NCI-H748 (cell line): ENCODE data around the gene AGO1.
"Not testable (repeated sequence)": the region's sequence is repeated elsewhere in the genome, so short reads cannot be mapped to it uniquely, and the experiment has no call there.

ENCODE experiments used
- DNase-seq: peaks from one replicate; lab custom pipeline; 2025; ENCODE audit not compliant: unreplicated experiment; lab: John Stamatoyannopoulos, UW

Gene AGO1

GRCh38 chr1:35915693-35916092 lies 32.7 kb downstream of the AGO1 start:
- DNase-seq = no peak

DNA sequence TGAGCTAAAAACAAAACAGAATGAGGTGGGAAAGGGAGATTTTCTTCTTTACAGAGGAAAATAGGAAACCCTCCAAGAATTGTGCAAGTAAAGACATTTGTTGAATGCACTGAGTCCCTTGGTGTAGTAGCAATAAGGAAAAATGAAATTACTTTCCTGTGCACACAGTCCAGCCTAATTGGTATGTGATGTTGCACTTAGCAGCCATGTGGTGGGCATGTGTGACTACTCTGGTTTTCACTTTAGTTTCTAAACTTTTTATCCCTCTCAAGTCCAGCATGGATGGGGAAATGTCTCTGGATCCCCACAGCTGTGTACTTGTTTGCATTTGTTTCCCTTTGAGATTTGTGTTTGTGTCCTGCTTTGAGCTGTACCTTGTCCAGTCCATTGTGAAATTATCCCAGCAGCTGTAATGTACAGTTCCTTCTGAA lies 40.8 kb downstream of the AGO1 start:
- no peak for DNase-seq

GRCh38 chr1:35924838-35925237 lies 41.8 kb downstream of the AGO1 start:
- no peak for DNase-seq

GRCh38 chr1:35925741-35926140 lies 42.7 kb downstream of the AGO1 start:
- DNase-seq = no peak

- no peak for DNase-seq
Measured at GRCh38 chr1:35927472-35927871, 44.5 kb downstream of the AGO1 start.

GRCh38 chr1:35929730-35930592 lies 47.0 kb downstream of the AGO1 start:
- peak; percentile 55 for DNase-seq

DNA sequence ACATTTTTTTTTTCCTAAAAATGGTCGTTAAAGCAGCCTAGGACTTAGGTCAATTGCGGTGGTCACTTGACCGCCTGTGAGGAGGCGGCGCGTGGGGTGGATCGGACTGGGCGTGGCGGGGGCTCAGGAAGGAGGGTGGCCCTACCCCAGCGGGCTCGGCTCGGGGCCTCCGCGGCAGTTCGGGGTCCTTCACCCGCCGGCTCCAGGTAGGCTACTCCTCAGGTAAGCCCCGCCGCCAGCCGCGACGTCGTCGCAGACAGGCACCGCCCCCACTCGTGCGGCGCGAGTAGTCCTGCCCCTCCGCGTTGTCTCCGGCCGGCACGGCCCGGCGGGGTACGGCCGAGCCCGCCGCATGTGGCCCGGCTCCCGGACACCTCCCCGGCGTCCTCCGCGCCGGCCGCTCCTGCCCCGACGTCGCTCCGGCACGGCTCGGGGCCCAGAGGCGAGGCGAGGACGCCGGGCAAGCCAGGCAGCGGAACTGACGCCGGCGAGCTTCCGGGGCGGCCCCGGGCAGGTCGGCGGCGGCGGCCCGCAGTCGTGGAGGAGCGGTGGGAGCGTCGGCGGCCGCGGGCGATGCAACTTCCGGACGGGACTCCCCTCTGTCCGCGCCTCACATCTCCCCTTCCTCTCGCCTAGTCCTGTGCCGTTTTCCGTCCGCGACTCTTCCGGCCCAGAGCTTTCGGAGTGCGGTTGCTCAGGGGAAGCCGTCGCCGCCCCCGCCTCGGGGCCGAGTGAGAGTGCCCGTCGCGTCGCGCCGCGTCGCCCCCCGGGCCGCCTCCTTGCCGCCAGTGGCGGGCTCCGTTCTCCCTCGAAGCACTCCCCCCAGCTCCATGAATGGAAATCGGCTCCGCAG lies 47.8 kb downstream of the AGO1 start, which contains the start of gene AGO3:
AGO3 (plus strand) TSS at position 513 of the 853 bp plus-strand sequence; CDS start at position 835, 322 bp downstream.
- peak; percentile 86 for DNase-seq

DNA sequence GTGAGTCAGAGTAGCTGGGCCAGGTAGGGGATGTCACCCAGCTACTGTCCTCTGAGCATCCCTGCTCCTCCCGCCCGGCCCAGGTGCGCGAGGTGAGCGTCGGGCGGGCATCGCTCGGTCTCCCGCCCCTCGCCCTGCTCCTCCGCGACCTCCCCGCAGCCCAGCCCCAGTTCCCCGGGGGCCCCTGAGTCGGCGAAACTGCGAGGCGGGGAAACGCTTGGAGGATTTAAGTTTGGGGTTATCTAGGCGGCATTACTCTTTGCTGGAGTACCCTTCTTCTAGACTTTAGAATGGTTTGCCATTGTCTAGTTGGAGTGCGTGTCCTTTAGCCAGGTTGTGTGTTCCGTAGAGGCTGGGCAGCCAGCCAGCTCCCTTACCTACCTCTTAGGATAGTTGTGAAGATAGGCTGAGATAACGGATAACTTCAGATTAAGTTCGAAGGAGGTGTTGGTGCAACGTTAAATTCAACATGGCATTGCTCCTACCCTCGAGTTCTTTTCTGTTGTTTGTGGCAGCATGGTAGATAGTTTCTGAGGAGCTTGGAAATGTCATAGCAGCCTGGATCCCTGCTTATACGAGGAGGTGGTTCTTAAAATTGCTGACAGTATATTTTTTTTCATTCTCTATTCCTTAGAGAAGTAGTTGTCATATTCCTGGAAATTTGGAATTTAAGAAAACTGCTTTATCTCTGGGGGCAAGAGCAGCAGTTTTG lies 48.6 kb downstream of the AGO1 start:
- peak; percentile 35 for DNase-seq

DNA sequence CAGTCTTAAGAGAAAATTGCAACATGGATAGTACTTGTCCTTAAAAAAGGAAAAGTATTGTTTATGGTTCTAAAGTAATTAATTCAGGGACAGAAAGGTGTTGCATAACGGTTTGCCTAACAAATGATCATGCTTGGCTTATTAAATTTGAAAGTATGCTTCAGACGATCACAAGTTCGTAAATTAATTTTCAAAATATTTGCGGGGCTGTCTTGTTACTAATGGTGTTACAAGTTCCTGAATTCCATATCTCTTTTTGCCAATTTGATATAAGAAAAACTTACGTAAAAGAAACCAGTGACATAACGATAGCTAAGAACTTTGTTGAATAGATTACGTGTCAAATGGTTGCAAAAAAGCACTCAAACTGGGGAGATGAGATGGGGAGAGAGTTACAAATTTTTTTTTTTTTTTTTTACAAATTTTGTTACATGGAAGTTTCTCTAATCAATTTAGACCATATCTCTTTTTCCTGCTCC lies 49.2 kb downstream of the AGO1 start:
- DNase-seq = no peak

DNA sequence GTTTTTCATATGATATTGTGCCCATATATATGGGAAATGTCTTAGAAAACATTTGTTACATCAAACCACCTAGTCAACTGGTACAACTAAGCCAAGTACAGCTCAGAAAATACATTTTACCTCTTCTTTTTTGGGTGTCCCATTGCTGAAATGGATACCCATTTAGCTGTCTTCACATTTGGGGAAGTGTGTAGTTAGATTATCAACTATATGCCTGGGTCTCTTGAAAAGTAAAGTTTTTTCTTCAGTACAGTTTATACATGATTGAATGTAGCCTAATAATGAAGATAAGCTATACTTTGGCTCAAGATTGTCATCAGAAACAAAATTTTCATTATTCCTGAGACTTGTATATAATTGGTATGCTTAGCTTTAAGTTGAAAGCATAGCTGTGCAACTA lies 49.9 kb downstream of the AGO1 start:
- DNase-seq = no peak

GRCh38 chr1:35935442-35936388 lies 52.7 kb downstream of the AGO1 start:
- DNase-seq = no peak

DNA sequence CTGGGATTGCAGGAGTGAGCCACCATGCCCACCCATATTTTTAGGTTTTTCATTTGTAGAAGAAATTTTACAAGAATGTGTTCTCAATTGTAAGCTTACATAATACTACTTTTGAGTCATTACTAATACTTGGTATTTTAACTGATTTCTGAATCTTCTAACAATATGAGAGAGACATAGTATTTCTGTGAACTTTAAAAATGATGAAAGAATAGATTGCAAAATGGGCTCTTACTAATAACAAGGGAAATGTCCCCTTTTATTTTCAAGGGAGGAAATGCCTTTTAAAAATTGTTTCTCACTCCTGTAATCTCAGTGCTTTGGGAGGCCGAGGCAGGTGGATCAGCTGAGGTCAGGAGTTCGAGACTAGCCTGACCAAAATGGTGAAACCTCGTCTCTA lies 53.8 kb downstream of the AGO1 start:
- no peak for DNase-seq

- no peak for DNase-seq
Measured at GRCh38 chr1:35939484-35939883, 56.5 kb downstream of the AGO1 start.

- DNase-seq = no peak
Measured at GRCh38 chr1:35945327-35945726, 62.3 kb downstream of the AGO1 start.

DNA sequence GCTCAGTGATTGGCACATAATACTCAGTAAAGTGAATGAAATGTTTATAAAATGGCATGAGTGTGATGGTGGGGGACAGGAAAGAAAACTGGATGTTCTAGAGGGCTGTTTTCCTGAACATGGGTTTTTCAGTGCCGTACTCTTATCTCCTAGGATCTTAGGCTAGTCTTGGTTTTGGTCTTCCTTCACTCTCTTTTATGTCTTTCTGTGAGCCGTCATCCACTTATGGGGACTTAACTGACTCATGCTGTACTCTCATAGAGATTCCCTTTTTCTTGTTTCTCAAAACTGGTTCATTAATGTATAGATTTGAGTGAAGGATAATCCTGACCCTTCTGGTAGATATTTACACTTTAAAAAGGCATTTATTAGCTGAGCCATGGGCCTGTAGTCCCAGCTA lies 64.5 kb downstream of the AGO1 start:
- DNase-seq = no peak

DNA sequence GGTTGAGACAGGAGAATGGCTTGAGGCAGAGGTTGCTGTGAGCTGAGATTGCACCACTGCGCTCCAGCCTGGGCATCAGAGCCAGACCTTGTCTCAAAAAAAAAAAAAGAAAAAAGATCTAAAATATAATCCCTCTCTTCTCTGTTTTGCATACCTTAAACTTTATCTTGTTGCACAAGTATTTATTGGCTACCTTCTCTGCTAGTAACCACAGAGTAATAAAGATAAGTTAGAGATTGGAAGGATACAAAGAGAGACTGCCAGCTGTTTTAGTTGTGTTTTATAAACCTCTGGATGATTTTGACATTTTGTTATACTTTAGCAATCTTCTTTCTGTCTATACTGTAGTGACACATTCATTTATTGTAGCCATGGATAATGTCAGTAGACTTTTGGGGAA lies 75.5 kb downstream of the AGO1 start:
- no peak for DNase-seq

DNA sequence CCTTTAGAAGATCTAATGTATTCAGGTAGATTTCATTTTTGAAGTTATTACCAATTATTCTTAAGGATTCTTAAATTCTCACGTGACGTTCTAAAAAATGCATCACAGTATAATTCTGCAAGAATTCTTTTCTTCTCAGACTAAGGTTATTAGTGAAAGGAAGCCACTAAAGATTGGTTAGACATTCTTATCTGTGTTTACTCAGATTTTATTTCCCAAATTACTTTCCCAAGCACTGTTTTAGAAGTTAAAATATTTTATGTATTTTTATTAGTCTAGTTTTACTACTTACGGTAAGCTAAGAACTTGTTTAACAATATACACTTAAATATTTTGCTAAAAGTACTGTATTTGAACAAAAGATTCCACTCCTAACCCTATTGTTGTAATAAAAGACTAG lies 76.3 kb downstream of the AGO1 start:
- no peak for DNase-seq

- no peak for DNase-seq
Measured at GRCh38 chr1:35962952-35963351, 79.9 kb downstream of the AGO1 start.

- DNase-seq = not testable (repeated sequence)
Measured at GRCh38 chr1:35964277-35964676, 81.3 kb downstream of the AGO1 start.

- no peak for DNase-seq
Measured at GRCh38 chr1:35968396-35968795, 85.4 kb downstream of the AGO1 start.
